ENCODE results near the gene UBE2E2.

The UBE2E2 gene

GRCh38 chr3:23508464-23508863 is 305.3 kb downstream of the UBE2E2 start:
- Mint-ChIP-seq H3K4me3 (no peak overlapping the region), H3K9me3 (no peaks in the 10 kb centered on the region), H3K4me1 (no peaks in the 10 kb centered on the region), H3K36me3 (ENCODE audit: low read depth) (no peaks in the 10 kb centered on the region), H3K27ac (no peak overlapping the region), H3K27me3 (ENCODE audit: low read depth) (no peaks in the 10 kb centered on the region)
- no peak for TF ChIP-seq CTCF (IDR thresholded peaks at IDR 0.05; ENCODE audit: unreplicated experiment in 3 of 3)

GRCh38 chr3:23518441-23518840 is 315.3 kb downstream of the UBE2E2 start:
- Mint-ChIP-seq H3K9me3 (no peaks in the 10 kb centered on the region), H3K4me1 (no peaks in the 10 kb centered on the region), H3K4me3 (no peak overlapping the region), H3K27me3 (ENCODE audit: low read depth) (no peaks in the 10 kb centered on the region), H3K36me3 (ENCODE audit: low read depth) (no peaks in the 10 kb centered on the region), H3K27ac (no peak overlapping the region)
- no peak for TF ChIP-seq CTCF (IDR thresholded peaks at IDR 0.05; ENCODE audit: unreplicated experiment in 3 of 3)

- no peak overlapping the region for H3K4me3 Mint-ChIP-seq
- H3K9me3 Mint-ChIP-seq = no peaks in the 10 kb centered on the region
- H3K27me3 Mint-ChIP-seq (ENCODE audit: low read depth) = no peaks in the 10 kb centered on the region
- no peaks in the 10 kb centered on the region for H3K4me1 Mint-ChIP-seq
- H3K27ac Mint-ChIP-seq = no peak overlapping the region
- TF ChIP-seq CTCF (IDR thresholded peaks at IDR 0.05; ENCODE audit: unreplicated experiment in 3 of 3) = no peak
- no peaks in the 10 kb centered on the region for H3K36me3 Mint-ChIP-seq (ENCODE audit: low read depth)
These were observed 316.4 kb downstream of the UBE2E2 start for GRCh38 chr3:23519314-23520208.

GRCh38 chr3:23527326-23527725 is 324.2 kb downstream of the UBE2E2 start:
- no peak for TF ChIP-seq CTCF (IDR thresholded peaks at IDR 0.05; ENCODE audit: unreplicated experiment in 3 of 3)
- no peaks in the 10 kb centered on the region for H3K9me3 Mint-ChIP-seq
- H3K27me3 Mint-ChIP-seq (ENCODE audit: low read depth) = no peaks in the 10 kb centered on the region
- no peaks in the 10 kb centered on the region for H3K36me3 Mint-ChIP-seq (ENCODE audit: low read depth)
- H3K27ac Mint-ChIP-seq = no peak overlapping the region
- H3K4me3 Mint-ChIP-seq = no peak overlapping the region
- no peaks in the 10 kb centered on the region for H3K4me1 Mint-ChIP-seq

GRCh38 chr3:23533596-23533995 is 330.5 kb downstream of the UBE2E2 start:
- no peak for TF ChIP-seq CTCF (IDR thresholded peaks at IDR 0.05; ENCODE audit: unreplicated experiment in 3 of 3)
- no peak overlapping the region for H3K4me3 Mint-ChIP-seq
- peaks cover 3% of the 10 kb centered on the region for H3K36me3 Mint-ChIP-seq (ENCODE audit: low read depth)
- no peaks in the 10 kb centered on the region for H3K27me3 Mint-ChIP-seq (ENCODE audit: low read depth)
- no peak overlapping the region for H3K27ac Mint-ChIP-seq
- H3K9me3 Mint-ChIP-seq = no peaks in the 10 kb centered on the region
- peaks cover 5% of the 10 kb centered on the region for H3K4me1 Mint-ChIP-seq

- Mint-ChIP-seq H3K27ac (no peak overlapping the region), H3K9me3 (no peaks in the 10 kb centered on the region), H3K4me1 (peaks cover 5% of the 10 kb centered on the region), H3K27me3 (ENCODE audit: low read depth) (no peaks in the 10 kb centered on the region), H3K36me3 (ENCODE audit: low read depth) (peaks cover 3% of the 10 kb centered on the region), H3K4me3 (no peak overlapping the region)
- TF ChIP-seq CTCF (IDR thresholded peaks at IDR 0.05; ENCODE audit: unreplicated experiment in 3 of 3) = no peak
These were observed 330.9 kb downstream of the UBE2E2 start for GRCh38 chr3:23533996-23534395.
